ENCODE measurements around the gene CX3CL1.

CX3CL1 gene

DNA sequence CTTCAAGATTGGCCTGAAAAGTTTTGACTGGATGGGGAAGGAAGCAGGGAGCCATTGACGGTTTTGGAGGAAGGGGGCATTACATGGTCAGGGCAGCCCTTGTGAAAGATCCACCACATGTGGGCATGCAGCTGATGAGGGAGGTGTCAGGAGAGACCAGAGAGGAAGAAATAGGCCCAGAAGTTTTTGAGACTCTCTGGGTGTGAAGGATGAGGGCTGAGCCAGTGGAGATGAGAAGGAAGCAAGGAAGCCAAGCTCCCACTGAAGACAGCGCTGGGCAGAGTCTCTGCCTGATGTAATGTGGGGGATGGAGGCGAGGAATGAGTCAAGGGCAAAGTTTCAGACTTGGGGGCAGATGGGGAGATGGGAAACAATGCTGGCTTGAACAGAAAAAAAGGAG lies 32.8 kb downstream of the CX3CL1 start:
- no peak for DNase-seq (ENCODE audit: low read depth)

DNA sequence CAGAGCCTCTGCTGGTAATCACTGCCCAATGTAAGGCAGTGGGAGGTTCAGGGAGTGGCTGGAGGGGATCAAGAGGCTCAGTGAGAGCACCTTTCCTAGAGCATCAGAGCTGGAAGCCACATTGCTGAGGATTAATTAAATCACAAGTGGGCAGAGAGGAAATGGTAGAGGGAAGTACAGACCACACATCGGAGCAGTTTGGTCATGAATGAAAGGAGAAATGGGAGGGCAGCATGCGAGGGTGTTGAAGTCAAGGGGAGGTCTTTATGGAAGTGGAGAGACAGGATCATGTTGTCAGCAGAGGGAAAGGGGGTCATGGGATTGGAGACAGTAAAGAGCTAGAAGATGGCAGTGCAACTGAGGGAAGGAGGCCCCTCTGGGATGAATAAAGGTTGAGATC lies 34.6 kb downstream of the CX3CL1 start:
- no peak for DNase-seq (ENCODE audit: low read depth)

DNA sequence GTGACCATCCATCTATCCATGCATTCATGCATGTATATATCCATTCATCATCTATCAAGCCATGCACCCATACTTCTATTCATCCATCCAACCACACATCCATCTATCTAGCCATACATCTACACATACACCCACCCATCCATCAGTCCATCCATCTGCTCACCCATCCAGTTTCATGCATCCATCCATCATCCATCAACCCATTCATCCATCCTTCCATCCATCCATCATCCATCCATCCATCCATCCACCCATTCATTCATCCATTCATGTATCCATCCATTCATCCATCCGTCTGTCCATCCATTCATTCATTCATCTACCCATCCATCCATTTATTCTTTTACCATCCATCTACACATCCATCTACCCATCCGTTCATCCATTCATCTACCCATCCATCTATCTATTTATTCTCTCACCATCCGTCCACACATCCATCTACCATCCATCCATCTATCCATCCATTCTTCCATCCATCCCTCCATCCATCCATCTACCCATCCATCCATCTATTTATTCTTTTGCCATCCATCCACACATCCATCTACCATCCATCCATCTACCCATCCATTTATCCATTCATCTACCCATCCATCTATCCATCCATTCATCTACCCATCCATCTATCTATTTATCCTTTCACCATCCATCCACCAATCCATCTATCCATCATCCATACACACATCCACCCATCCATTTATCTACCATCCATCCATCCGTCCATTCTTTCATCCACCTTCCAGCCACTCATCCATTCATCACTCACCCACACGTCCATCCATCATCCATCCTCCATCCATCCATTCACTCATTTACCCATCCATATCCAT lies 35.4 kb downstream of the CX3CL1 start:
- no peak for DNase-seq (ENCODE audit: low read depth)

- no peak for DNase-seq (ENCODE audit: low read depth)
These were observed 36.8 kb downstream of the CX3CL1 start for GRCh38 chr16:57409065-57409464.

GRCh38 chr16:57409870-57410587 lies 37.7 kb downstream of the CX3CL1 start:
- DNase-seq (ENCODE audit: low read depth) = no peak

- DNase-seq (ENCODE audit: low read depth) = no peak
These were observed 39.2 kb downstream of the CX3CL1 start for GRCh38 chr16:57411362-57411976.

- no peak for DNase-seq (ENCODE audit: low read depth)
These were observed 40.3 kb downstream of the CX3CL1 start for GRCh38 chr16:57412584-57412983.

DNA sequence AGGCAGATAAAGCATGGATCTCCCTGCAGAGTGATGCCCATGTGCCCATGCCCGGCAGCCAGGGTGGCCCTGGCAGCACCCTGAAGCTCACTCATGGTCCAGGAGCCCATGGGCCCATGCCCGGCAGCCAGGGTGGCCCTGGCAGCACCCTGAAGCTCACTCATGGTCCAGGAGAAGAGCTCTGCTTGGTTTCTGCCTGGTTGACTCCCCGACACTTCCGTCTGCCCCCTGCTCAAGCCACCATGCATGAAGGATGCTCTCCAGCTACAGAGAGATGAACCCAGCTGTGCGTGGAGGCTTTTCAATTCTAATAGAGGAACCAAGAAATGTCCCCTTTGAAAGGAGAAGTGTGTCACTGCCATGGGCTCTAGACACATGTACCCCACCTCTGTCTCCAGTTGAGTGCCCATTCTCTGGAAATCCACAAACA lies 41.0 kb downstream of the CX3CL1 start:
- DNase-seq (ENCODE audit: low read depth) = no peak

DNA sequence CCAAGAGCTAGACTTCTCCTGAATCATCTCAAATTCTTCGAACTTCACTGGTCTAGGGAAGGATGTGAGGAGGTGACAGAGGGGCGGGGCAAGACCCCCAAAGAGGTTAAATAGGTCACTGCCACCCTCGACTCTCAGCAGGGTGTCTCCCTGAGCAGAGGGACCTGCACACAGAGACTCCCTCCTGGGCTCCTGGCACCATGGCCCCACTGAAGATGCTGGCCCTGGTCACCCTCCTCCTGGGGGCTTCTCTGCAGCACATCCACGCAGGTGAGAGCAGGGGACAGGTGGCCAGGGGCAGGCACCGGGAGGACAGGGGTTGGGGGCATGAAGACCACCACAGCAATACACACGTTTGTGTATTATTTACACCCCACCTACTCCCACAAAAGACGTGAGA lies 41.4 kb downstream of the CX3CL1 start:
- no peak for DNase-seq (ENCODE audit: low read depth)

- DNase-seq (ENCODE audit: low read depth) = no peak
These were observed 43.8 kb downstream of the CX3CL1 start for GRCh38 chr16:57416084-57416483.

DNA sequence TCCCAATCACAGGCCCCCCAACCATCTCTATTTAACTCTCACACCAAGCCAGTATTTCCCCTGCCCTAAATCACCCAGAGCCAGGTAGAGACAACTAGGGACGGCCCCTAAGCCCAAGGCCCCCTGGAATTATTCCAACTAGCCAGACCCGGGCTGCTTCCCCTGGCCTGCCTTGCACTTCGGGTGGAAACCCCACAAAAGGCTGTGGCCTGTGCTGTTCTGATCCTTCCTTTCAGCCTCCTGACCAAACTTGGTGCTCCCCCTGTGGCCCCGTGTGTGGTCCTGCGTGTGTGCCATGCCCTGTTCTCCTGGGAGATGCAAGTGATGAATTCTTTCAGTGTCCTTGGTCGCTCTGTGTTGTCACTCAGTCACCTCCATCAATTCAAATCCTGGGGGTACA lies 47.2 kb downstream of the CX3CL1 start:
- DNase-seq (ENCODE audit: low read depth) = no peak

GRCh38 chr16:57422026-57422944 lies 50.0 kb downstream of the CX3CL1 start:
- peak; percentile 59 for DNase-seq (ENCODE audit: low read depth)

GRCh38 chr16:57423152-57423551 lies 50.9 kb downstream of the CX3CL1 start:
- DNase-seq (ENCODE audit: low read depth) = no peak

DNA sequence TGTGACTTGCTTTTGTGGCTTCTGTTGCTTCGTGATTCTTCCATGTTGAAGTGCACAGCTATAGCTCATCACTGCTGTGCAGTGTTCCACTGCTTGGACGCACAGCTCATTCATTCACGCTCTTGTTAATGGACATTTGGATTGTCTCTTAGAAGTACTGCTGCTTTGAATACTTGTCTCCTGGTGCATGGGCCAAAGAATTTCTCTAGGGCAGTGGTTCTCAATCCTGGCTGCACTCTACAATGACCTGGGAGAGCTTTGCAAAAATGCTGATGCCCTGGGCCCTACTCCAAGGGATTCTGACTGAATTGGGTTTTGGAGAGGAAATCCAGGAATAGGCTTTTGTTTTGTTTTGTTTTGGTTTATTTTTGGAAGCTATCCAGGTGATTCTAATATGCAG lies 52.3 kb downstream of the CX3CL1 start:
- DNase-seq (ENCODE audit: low read depth) = no peak

GRCh38 chr16:57426356-57426755 lies 54.1 kb downstream of the CX3CL1 start:
- DNase-seq (ENCODE audit: low read depth) = no peak

- no peak for DNase-seq (ENCODE audit: low read depth)
These were observed 55.0 kb downstream of the CX3CL1 start for GRCh38 chr16:57427307-57427706.

- peak; percentile 57 for DNase-seq (ENCODE audit: low read depth)
These were observed 55.5 kb downstream of the CX3CL1 start for GRCh38 chr16:57427824-57428223.

GRCh38 chr16:57430955-57431354 lies 58.7 kb downstream of the CX3CL1 start:
- DNase-seq (ENCODE audit: low read depth) = no peak

DNA sequence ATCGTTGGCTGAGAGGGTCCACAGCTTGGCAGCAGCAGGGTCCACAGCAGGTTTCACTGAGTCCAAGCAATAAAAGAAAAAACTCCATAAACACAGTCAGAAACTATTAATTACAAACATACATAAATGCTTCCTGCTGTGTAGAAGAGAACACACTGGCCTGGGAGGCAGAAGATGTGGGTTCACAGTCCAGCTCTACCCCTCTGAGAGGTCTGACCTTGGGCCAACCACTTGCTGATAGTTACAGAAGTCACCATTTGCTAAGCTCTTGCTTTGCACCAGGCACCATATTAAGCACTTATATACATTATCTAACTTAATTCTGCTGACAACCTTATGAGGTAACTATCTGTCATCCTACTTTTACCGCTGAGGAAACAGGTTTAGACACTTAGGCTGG lies 60.2 kb downstream of the CX3CL1 start:
- no peak for DNase-seq (ENCODE audit: low read depth)

GRCh38 chr16:57432989-57433388 lies 60.7 kb downstream of the CX3CL1 start:
- no peak for DNase-seq (ENCODE audit: low read depth)

DNA sequence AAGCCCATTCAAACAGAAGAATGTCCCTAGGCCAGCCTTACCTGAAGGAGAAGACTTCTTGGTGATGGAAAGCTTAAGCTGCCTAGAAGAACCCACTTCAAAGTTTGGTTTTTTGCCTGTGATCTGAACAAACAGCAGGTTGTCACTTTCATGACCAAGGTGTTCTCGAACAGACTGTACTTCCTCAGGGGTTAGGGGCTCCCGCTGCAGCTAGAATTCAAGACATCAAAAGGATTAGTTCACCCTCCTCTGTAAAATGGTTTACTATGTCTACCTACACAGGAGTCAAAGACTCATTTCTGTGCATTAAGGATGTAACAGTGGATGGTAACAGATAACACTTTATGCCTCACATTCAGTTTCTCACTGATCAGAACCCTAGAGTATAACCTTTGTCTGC lies 61.7 kb downstream of the CX3CL1 start:
- no peak for DNase-seq (ENCODE audit: low read depth)

All from amniotic epithelial cell (primary cell).